Stimulated activated CD4-positive, alpha-beta T cell treated with anti-CD3 and anti-CD28 coated beads, Interleukin-4, amount 100 ng/mL, for 24 hours (primary cell): ENCODE results near the gene FAF1.
"Not testable (repeated sequence)": the region's sequence is repeated elsewhere in the genome, so short reads cannot be mapped to it uniquely, and the experiment has no call there.

Source experiments
- DNase-seq: peaks from one replicate; pipeline ENCODE4 v3.0.0-alpha.2; 2020

FAF1 gene

DNA sequence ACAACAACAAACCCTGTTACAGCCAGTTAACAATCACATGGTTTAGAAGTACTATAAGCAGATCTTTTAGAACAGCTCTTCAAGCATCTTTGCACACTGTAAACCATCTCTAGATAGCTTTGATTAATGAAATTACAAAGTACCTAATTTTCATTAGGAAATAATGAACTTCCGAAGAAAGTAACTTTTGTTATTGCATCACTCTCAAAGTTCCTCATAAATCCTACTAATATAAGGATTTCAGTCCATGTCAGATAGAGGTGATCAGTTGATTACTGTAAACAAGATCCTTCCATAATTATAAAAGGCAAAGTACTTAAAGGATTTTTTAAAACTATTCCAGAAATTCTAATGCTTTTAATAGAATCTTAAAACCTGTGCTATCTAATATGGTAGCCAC lies 58.2 kb downstream of the FAF1 start:
- no peak for DNase-seq

- DNase-seq = no peak
Observed at GRCh38 chr1:50898773-50899172, 61.3 kb downstream of the FAF1 start.

- DNase-seq = no peak
Observed at GRCh38 chr1:50894340-50894739, 65.7 kb downstream of the FAF1 start.

DNA sequence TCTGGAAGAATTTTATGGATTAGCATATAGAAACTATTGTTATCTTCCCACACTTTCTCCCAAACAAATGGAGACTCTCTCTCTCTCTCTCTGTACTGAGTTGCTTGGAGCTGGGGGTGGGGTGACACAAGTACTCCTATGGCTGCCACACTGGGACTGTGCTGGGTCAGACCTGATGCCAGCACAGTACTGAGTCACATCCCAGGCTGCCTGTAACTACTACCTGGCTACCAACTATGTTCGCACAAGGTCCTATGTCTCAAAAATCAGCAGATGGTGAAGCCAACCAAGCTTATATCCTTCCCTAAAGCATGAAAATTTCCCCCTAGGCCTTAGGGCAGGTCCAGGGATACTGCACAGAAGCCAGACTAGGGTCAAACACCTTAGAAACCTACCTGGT lies 66.6 kb downstream of the FAF1 start:
- DNase-seq = no peak

GRCh38 chr1:50887555-50887954 lies 72.5 kb downstream of the FAF1 start:
- not testable (repeated sequence) for DNase-seq

- DNase-seq = no peak
Observed at GRCh38 chr1:50880373-50880772, 79.7 kb downstream of the FAF1 start.

DNA sequence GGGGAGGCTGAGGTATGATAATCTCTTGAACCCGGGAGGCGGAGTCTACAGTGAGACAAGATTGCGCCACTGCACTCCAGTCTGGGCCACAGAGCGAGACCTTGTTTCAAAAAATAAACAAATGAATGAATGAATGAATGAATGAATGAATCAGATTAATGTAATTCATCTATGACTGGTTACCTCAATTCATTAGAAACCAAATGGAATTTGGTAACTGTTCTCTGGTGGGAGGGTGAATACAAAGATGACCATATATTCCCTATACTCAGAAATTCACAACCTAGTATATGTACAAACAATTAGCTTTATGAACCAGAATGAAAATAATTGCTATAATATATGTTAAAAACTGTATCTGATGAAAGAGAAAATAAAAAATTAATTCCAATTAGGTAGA lies 80.9 kb downstream of the FAF1 start:
- DNase-seq = no peak

GRCh38 chr1:50878434-50878833 lies 81.6 kb downstream of the FAF1 start:
- DNase-seq = no peak

DNA sequence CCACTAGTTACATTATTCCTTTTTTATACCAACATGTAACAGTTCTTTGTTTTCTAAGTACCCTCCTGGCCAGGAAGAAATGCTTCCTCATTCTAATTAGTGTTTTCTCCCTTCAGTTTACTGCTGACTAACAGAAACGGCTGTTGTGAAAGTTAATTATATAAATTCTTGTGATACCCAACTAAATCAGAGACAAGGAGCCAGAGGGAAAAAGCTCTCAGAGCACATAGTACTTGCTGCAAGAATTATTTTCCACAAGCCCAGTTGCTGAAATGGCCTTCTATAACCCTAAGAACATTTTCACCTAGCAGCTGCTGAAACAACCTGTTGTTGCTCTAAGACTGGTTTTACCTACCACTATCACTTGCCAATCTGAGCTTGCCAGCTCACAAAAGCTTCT lies 82.4 kb downstream of the FAF1 start:
- no peak for DNase-seq

DNA sequence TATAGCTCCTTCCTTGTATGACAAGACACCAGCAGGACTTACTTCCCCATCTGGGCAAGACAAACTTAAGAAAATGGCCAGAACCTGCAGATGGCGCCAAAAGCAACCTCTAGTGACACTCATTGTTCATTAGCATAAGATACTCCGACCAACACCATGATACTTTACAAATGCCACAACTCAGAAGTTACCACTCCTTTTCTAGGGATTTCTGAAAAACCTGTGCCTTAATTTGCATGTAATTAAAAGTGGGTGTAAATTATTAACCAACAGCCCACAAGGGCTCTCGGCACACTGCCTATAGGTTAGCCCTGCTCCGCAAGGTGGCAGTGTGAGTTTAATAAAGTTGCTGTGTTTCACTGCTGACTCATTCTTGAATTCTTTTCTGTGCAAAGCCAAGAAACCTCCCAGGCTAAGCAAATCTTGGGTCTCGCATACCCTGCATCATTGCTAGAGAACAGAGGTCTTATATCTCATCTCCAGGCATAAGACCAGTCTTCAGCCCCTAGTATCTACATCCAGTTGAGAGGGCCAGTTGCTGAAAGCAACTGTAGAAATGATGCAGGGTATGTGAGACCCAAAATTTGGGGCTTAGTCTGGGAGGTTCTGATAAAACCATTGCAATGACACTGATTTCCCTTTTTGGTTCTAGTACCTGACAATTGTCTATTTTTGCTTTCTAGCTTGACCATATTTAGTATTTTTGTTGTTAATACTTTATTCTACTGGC lies 86.4 kb downstream of the FAF1 start:
- DNase-seq = peak; percentile 73

- DNase-seq = not testable (repeated sequence)
Observed at GRCh38 chr1:50864845-50865244, 95.2 kb downstream of the FAF1 start.

DNA sequence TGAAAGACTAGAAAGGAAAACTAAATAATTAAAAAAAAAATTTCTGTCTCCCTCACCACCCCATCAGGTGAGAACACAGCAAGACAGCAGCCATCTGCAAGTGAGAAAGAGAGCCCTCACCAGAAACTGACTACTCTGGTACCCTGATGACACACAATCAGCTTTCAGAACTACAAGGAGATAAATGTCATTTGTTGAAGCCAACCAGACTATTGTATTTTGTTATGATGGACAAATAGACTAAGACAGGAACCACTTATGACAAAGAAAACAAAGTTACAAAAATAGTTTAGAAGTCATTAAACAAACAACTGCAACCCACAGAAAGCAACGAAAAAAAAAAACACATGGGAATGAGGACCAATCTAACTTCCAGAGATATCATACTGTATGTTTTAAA lies 98.3 kb downstream of the FAF1 start:
- no peak for DNase-seq

DNA sequence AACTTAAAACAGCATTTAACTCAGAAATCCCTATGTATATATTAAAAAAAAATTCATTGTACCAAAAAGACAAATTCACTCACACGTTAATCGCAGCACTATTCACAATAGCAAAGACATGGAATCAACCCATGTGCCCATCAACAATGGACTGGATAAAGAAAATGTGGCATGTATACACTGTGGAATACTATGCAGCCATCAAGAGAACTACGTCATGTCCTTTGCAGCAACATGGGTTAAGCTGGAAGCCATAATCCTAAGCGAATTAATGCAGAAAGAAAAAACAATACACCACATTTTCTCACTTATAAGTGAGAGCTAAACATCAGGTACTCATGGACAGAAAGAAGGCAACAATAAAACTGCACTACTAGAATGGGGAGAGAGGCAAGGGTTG lies 99.4 kb downstream of the FAF1 start:
- no peak for DNase-seq

- no peak for DNase-seq
Observed at GRCh38 chr1:50860256-50860655, 99.8 kb downstream of the FAF1 start.

GRCh38 chr1:50859657-50860056 lies 100.4 kb downstream of the FAF1 start:
- DNase-seq = no peak

DNA sequence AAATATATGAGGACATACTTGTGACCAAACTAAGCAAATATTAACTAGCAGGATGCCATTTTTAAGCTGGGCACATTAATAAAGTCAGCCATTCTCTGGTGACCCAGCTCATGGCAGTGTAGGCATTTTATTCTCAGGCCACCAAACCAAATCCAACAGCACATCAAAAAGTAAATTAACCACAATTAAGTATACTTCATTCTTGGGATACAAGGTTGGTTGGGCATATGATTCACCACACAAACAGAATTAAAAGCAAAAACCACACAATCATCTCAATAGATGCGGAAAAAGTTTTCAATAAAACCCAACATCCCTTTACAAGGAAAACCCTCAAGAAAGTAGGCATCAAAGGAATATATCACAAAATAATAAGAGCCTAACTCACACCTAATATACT lies 101.3 kb downstream of the FAF1 start:
- no peak for DNase-seq

DNA sequence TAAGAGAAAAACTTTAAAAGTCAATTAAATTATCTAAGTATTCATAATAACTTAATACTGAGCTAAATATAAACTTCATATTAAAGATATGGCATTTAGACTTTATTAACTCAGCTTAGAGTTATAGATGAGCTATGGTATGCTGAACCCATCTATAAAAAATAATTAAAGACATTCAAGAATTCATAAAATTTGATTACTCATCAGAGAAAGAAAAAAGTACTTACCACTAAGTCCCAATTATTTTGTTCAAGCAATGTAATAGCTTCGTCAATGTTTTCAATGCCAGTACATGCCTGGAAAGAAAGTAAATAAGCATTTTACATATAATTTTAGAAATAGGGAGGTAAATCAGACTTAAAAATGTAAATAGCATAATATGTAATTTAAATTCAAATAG lies 102.4 kb downstream of the FAF1 start:
- no peak for DNase-seq

DNA sequence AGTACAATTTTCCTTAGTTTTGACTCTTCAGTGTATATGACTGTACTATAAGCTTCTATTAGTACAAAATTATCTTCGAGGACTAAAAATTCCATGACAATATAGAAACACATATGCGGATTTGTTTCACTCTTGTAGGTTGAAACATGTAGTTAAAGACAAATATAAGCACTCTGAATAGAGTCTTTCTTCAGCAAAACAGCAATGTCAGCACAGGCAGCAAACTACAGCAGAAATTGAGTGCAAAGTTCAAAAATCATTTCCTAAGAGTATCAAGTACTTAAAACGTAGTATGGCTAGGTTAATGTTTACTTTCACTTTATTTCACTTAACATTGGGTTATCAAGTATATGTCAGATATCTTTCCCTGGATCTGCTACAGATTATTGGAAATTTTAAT lies 106.7 kb downstream of the FAF1 start:
- no peak for DNase-seq

DNA sequence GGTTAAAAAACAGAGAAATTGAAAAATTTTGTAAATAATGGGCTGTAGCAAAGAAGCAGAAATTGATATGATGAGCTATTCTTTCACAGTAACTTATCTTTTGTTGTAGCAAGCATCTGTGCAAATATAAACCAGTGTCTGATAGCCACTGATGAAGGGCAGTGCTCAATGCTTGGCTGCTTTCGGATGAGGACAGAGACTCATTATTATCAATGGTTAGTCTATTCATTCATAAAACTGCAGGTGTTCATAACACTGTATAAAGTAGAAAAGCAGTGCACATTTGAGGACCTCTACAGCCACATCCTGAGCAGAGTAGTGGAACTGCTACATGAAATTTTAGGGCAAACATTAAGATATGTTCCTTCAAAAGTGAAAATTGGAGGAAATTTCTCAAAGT lies 107.2 kb downstream of the FAF1 start:
- no peak for DNase-seq

GRCh38 chr1:50851466-50851865 lies 108.6 kb downstream of the FAF1 start:
- DNase-seq = no peak

- no peak for DNase-seq
Observed at GRCh38 chr1:50851034-50851433, 109.0 kb downstream of the FAF1 start.

- no peak for DNase-seq
Observed at GRCh38 chr1:50847303-50847702, 112.8 kb downstream of the FAF1 start.

DNA sequence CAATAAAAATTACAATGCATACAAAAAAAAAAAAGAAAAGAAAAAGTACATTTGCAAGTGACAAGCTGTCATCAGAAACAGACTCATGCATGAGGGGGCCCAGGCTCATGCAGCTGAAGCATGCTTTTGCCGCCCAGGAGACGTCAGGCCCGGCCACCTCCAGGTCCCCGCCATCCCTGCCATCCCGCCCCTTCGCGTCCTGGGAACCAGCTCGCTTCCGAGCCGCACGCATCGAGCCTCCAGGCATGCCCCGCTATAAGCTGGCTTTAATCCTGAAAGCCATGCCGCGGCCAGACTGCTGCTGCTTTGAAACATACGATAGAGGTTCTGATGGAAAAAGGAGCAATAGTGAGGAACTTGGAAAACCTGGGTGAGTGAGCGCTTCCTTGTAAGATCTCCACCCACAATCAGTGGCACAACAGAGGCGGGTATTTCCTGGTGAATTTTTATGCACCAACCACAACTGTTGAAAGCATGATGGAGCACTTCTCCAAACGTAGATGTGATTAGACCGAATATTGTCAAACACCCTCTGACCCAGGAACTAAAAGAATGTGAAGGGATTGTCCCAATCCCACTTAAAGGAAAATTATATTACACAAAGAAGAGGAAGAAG lies 113.7 kb downstream of the FAF1 start:
- no peak for DNase-seq

- DNase-seq = no peak
Observed at GRCh38 chr1:50841791-50842387, 118.2 kb downstream of the FAF1 start.

GRCh38 chr1:50836117-50836516 lies 124.0 kb downstream of the FAF1 start:
- no peak for DNase-seq
